Measurements from ENCODE around the gene NBPF15.
A peak's percentile ranks its signal among the peaks of the same experiment; 100 is the strongest.
"Not testable (repeated sequence)": the region's sequence is repeated elsewhere in the genome, so short reads cannot be mapped to it uniquely, and the experiment has no call there.

NBPF15 gene, protein sequence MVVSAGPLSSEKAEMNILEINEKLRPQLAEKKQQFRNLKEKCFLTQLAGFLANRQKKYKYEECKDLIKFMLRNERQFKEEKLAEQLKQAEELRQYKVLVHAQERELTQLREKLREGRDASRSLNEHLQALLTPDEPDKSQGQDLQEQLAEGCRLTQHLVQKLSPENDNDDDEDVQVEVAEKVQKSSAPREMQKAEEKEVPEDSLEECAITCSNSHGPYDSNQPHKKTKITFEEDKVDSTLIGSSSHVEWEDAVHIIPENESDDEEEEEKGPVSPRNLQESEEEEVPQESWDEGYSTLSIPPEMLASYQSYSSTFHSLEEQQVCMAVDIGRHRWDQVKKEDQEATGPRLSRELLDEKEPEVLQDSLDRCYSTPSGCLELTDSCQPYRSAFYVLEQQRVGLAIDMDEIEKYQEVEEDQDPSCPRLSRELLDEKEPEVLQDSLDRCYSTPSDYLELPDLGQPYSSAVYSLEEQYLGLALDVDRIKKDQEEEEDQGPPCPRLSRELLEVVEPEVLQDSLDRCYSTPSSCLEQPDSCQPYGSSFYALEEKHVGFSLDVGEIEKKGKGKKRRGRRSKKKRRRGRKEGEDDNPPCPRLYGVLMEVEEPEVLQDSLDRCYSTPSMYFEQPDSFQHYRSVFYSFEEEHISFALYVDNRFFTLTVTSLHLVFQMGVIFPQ

GRCh38 chr1:144461136-144461759 is at the start of gene NBPF15:
Gene NBPF15 (minus strand): TSS chr1:144461669. CDS start chr1:144440003, 21,666 bp downstream.
- DNase-seq (ENCODE audit: low spot score) = peak; percentile 71
- H3K4me3 ChIP-seq = peak within 1 kb of the TSS; percentile 83
- H3K27ac ChIP-seq = peak within 1 kb of the TSS; percentile 16 to 87

- not testable (repeated sequence) for H3K27ac ChIP-seq; H3K4me3 ChIP-seq; DNase-seq (ENCODE audit: low spot score)
Observed at GRCh38 chr1:144496429-144496828, 35.0 kb upstream of the NBPF15 start.

- H3K4me3 ChIP-seq; H3K27ac ChIP-seq; DNase-seq (ENCODE audit: low spot score): not testable (repeated sequence)
Observed at GRCh38 chr1:144494130-144494529, 32.7 kb upstream of the NBPF15 start.

GRCh38 chr1:144490394-144490793 is 28.9 kb upstream of the NBPF15 start:
- not testable (repeated sequence) for H3K27ac ChIP-seq; H3K4me3 ChIP-seq; DNase-seq (ENCODE audit: low spot score)

- DNase-seq (ENCODE audit: low spot score); H3K27ac ChIP-seq; H3K4me3 ChIP-seq: not testable (repeated sequence)
Observed at GRCh38 chr1:144487002-144487401, 25.5 kb upstream of the NBPF15 start.

GRCh38 chr1:144485048-144485993 is 23.9 kb upstream of the NBPF15 start:
- not testable (repeated sequence) for H3K4me3 ChIP-seq; H3K27ac ChIP-seq; DNase-seq (ENCODE audit: low spot score)

- DNase-seq (ENCODE audit: low spot score); H3K27ac ChIP-seq; H3K4me3 ChIP-seq: not testable (repeated sequence)
Observed at GRCh38 chr1:144473897-144474296, 12.4 kb upstream of the NBPF15 start.

DNA sequence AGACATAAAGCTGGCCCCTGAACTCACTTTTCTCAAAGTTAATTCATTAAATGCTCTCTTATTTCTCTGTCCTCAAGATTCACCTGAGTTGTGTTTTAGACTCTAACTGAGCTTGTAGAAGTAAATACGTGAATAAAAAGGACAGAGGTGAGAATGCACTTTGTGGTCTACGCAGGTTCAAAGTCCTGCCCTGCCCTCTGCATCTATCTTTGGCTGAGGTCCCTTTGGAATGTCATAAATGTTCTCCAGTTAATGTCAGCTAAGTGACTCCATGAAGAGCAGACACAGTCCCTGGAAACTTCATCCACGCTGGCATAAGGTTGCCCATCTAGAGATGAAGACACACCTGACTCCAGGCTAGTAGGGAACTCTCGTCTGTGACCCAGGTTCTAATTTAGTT is 10.0 kb upstream of the NBPF15 start:
- H3K4me3 ChIP-seq; DNase-seq (ENCODE audit: low spot score); H3K27ac ChIP-seq: not testable (repeated sequence)

DNA sequence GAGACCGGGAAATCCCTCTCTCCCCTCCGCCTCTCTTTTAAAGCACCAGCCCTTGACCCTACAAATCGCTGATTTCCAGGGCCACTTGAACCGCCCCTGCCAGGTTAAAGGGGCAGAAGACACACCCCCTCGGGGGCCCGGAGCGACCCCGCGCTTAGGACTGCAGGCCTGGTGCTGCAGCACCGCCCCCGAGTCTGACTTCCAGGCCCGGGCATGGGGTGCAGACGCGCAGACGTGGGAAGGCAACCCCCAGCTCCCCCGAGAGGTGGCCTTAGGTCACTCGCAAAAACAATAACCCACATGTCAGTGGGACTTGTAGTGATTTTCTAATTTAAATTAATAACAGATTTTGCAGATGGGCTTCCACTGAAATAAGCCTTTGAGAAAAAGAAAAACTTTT is 309 bp upstream of the NBPF15 start:
- peak overlapping the region; percentile 83 for H3K4me3 ChIP-seq
- DNase-seq (ENCODE audit: low spot score); H3K27ac ChIP-seq: not testable (repeated sequence)

DNA sequence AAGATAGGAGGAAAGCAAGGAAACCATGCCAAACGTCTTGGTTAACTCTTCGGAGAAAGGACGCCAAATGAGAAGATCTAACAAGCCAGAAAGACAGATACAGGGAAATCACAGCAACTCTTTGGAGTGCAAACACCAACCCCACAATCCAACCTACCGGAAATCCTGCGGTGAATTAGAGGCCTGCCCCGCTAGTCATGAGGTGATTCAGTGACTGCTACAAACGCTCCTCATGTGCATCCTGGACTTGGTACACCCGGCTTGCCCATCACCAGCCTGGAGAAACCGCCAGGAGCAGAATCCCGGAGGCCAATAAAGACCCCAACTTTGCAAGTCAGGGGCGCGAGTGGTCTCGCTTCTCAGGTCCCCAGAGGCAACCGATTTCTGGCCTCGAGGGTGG is 783 bp downstream of the NBPF15 start:
- Histone ChIP-seq H3K4me3 (peak overlapping the region; percentile 83), H3K27ac (peak overlapping the region in 1 of 2 donors; percentile 87)
- DNase-seq (ENCODE audit: low spot score) = not testable (repeated sequence)

DNA sequence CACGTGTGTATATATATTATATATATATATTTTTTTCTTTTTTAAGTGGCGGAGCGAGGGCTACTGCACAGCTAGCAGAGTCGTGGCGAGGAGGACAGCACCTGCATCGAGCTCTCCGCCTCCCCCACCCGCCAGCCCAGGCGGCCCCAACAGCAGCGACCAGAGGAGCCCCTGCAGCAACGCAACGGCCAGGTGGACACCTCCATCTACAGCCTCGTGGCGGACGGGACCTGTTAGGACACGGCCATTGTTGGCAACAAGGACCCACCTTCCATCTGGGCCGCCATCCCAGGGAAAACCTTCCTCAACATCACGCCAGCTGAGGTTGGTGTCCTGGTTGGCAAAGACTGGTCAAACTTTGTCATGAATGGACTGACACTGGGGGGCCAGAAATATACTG is 19.1 kb downstream of the NBPF15 start:
- not testable (repeated sequence) for DNase-seq (ENCODE audit: low spot score); H3K27ac ChIP-seq; H3K4me3 ChIP-seq

GRCh38 chr1:144439737-144440136 is 21.7 kb downstream of the NBPF15 start:
- not testable (repeated sequence) for DNase-seq (ENCODE audit: low spot score); H3K27ac ChIP-seq

GRCh38 chr1:144418891-144419694 is 42.4 kb downstream of the NBPF15 start:
- peak overlapping the region in 1 of 2 donors; percentile 66 for H3K27ac ChIP-seq
- peak overlapping the region; percentile 68 for H3K4me3 ChIP-seq
- DNase-seq (ENCODE audit: low spot score) = peak; percentile 31

More at GRCh38 chr1:144439737-144440136, 21.7 kb downstream of the NBPF15 start:
- H3K4me3 ChIP-seq = not testable (repeated sequence)

DNA sequence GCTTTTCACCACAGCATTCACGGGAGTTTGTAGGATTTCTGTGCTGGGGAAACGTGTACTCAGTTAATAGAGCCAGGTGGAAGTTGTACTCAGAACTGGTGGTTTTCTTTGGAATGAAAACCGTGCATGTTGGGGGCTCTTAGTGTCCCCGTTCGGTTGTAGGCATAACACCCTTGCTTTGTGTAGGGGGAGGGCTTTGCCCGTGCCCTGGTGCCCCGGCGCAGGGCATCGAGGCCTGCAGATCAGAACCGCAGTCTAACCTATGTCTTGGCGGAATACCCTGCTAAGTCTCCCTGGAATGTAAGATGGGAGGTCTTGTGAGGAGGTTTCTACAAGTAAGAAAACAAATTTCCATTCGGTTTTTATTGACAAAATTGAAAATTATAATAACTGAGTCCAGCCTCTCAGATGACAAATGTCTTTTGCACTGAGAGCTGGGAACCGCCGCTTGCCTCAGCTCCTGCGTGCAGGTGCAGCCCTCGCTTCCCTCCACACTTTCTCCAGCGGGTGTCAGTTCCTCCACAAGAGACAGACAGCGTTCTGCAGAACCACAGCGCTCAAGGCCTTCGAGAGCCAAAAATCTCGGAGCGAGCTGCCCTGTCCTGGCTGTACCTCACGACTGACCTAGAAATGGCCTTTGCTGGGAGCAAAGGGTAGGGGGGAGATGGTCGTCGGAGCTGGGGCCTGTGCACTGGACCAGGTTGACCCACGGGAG is 47.9 kb downstream of the NBPF15 start:
- H3K4me3 ChIP-seq = peak overlapping the region; percentile 72
- H3K27ac ChIP-seq; DNase-seq (ENCODE audit: low spot score): not testable (repeated sequence)

DNA sequence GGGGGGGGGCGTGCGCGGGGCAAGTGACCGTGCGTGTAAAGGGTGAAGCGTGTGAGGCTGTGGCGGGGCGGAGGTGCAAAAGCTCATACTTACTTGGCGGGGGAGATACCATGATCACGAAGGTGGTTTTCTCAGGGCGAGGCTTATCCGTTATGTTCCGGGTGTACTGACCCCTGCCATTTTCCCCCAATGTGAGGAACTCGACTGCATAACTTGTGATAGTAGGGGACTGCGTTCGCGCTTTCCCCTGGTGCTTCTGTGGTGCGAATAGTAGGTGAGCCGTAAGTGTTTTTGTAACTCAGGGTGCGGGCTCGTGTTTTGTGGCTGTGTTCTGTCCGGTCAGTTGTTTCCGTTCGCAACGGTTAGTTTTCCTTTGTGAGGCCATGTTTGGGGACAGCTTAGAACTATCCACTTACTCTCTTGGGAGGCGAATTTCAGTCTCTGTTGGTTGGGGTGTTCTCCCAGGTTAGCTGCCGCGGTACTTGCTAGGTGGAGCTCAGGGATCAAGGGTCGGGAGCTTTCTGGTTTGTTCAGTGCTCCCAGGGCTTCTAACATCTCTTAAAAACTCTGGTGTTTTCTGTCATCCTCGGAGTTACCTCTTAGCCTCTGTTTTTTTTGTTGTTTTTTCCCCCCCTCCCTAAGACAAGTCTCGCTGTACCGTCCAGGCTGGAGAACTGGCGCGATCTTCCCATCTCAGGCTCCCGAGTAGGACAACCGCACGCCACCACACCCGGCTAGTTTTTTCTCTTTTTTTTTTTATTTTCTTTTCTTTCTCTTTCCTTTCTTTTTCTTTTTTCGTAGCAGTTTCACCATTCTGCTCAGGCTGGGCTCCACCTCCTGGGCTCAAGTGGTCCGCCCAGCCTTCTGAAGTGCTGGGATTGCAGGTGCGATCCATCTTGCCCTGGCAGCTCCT is 48.7 kb downstream of the NBPF15 start:
- DNase-seq (ENCODE audit: low spot score) = peak; percentile 88
- Histone ChIP-seq H3K27ac (peak overlapping the region; percentile 64 to 89), H3K4me3 (peak overlapping the region; percentile 72)

DNA sequence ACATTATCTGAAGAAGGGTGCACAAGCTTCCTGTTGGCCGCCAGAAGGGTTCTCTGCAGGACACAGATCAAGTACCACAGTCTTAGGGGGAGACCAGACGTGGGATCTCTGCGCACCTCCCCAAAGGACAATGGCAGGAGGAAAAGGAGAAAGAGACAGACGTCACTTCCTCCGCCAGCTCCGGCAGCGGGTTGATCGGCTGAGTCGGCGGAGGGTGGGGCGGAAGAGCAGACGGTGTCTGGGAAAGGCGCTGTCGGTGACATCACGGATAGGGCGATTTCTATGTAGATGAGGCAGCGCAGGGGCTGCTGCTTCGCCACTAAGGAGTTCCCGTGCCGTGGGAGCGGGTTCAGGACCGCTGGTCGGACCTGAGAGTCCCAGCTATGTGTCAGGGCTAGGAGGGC is 49.4 kb downstream of the NBPF15 start:
- peak overlapping the region; percentile 64 to 89 for H3K27ac ChIP-seq
- peak overlapping the region; percentile 72 for H3K4me3 ChIP-seq
- DNase-seq (ENCODE audit: low spot score) = peak; percentile 70

Data from coronary artery (tissue), 2 donors.